ENCODE measurements around the gene SHCBP1. TPM values are rescaled to one million over a fixed set of nuclear protein-coding genes. Genes with fewer than 3 reads are reported as not detected.
"Not testable (repeated sequence)": the region's sequence is repeated elsewhere in the genome, so short reads cannot be mapped to it uniquely, and the experiment has no call there.

Gene SHCBP1
- total RNA-seq, 1 experiment from 2014 or later: 10.0 TPM

DNA sequence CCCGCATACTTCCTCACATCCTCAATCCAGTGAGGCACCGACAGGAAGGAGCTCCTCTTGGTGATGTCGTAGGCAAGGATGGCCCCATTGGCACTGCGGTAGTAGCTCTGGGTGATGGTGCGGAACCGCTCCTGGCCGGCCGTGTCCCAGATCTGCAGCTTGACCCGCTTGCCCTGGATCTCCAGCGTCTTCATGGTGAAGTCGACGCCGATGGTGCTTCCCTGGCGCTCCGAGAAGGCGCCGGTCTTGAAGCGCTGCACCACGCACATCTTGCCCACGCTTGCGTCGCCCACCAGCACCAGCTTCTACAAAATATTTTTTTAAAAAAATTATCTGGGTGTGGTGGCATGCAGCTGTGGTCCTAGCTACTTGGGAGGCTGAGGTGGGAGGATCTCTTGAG is 5.5 kb upstream of the SHCBP1 start:
- not testable (repeated sequence) for H3K27me3 ChIP-seq (ENCODE audit: control insufficient read depth, insufficient read depth, low read length); H3K36me3 ChIP-seq (replicated peaks; ENCODE audit: control insufficient read depth, insufficient read depth, low read length); H3K4me3 ChIP-seq (ENCODE audit: insufficient read depth, low read depth, low read length); DNase-seq

DNA sequence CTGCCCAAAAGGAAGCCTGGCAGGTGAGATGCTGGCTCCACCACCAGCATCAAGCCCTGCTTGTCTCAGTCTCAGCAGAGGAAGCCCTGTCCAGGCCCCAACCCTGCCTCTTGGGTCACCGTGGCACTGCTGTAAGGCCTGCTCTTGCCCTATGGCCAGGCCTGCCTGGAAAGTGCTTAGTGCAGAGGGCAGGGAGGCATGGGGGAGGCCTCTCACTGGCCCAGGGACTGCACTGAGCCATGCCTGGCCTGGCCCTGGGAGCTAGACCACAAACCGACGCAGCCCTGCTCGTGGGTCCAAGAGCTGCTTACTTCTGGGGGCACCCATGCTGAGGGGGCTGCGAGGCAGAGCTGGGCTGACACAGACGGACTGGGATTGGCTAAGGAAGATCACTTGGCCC is 3.7 kb upstream of the SHCBP1 start:
- H3K36me3 ChIP-seq (replicated peaks; ENCODE audit: control insufficient read depth, insufficient read depth, low read length); DNase-seq; H3K4me3 ChIP-seq (ENCODE audit: insufficient read depth, low read depth, low read length); H3K27me3 ChIP-seq (ENCODE audit: control insufficient read depth, insufficient read depth, low read length): not testable (repeated sequence)

DNA sequence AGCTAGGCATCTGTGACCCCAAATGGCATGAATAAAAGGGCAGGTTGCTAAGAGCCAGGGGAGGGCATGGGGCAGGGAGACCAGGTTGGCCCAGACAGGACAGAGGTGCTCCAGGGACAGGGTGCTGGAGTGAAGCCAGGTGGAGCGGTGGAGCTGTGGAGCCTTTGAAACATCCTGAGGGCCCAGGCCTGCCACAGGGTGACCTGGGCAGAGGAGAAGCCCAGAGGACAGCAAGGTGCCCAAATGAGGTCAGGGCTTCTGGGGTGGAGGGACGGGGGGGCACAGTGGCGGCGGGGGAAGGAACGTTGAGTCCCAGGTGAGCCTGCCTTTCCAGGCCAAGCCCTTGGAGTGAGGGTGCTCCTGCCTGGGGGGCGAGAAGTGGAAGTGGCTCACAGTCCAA is 2.5 kb upstream of the SHCBP1 start:
- not testable (repeated sequence) for H3K27me3 ChIP-seq (ENCODE audit: control insufficient read depth, insufficient read depth, low read length); DNase-seq; H3K36me3 ChIP-seq (replicated peaks; ENCODE audit: control insufficient read depth, insufficient read depth, low read length); H3K4me3 ChIP-seq (ENCODE audit: insufficient read depth, low read depth, low read length)

DNA sequence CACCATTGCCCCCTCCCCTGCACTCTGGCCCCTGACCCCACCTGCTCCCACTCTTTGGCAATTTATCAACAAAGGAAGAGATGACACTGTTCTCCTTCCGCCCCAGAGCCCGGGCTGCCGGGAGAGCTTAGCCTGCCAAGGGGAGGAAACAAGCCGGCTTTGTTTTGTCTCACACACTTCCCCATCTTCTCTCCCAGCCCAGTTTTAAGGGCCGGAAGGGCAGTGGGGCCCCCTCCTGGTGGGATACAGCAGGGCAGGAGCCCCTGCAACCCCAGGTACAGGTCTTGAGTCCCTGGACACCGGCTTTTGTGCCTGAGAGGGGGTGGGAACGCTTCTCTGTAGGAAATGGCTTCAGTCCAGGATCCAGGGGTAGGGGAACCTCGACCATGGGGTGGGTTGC is 2.1 kb upstream of the SHCBP1 start:
- H3K27me3 ChIP-seq (ENCODE audit: control insufficient read depth, insufficient read depth, low read length); H3K4me3 ChIP-seq (ENCODE audit: insufficient read depth, low read depth, low read length); H3K36me3 ChIP-seq (replicated peaks; ENCODE audit: control insufficient read depth, insufficient read depth, low read length); DNase-seq: not testable (repeated sequence)

DNA sequence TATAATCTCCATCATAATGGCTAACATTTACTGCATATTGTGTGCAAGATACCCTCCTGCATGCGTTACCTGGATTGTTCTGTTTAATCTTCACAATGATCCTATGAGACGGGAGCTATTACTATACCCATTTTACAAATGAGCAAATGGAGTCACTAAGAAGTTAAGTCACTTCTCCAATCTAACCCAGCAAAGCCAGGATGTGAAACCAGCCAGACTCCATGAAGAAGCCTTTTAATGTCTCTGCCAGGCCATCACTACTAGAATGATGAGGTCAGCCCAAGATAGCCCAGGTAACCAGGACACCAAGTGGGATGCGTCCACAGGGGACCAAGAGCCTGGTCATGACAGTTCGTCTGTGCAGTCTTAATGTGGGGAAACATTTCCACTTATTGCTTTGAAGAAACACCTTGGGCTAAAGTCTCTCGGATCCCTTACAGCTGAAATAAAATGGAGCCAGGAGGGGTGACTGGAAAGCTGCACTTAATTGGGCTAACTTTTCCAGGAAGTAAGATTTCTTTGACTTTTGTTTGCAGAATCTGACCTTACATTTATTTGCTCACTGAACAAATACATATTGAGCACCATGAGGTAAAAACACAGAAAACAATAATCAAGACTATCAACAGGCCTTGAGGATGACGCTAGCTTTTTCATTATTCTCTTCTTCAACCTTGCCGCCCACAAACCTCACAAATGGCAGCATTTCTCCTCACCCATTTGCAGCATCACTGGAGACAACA is 926 bp upstream of the SHCBP1 start:
- Histone ChIP-seq H3K36me3 (replicated peaks; ENCODE audit: control insufficient read depth, insufficient read depth, low read length) (no peaks in the 10 kb centered on the region), H3K27me3 (ENCODE audit: control insufficient read depth, insufficient read depth, low read length) (no peaks in the 10 kb centered on the region), H3K4me3 (ENCODE audit: insufficient read depth, low read depth, low read length) (no peak overlapping the region)
- DNase-seq: no peak

- Histone ChIP-seq H3K4me3 (ENCODE audit: insufficient read depth, low read depth, low read length) (peak overlapping the region; percentile 75), H3K27me3 (ENCODE audit: control insufficient read depth, insufficient read depth, low read length) (no peaks in the 10 kb centered on the region), H3K36me3 (replicated peaks; ENCODE audit: control insufficient read depth, insufficient read depth, low read length) (peaks cover 9% of the 10 kb centered on the region)
- no peak for DNase-seq
Observed at GRCh38 chr16:46620266-46621005, 743 bp downstream of the SHCBP1 start.

DNA sequence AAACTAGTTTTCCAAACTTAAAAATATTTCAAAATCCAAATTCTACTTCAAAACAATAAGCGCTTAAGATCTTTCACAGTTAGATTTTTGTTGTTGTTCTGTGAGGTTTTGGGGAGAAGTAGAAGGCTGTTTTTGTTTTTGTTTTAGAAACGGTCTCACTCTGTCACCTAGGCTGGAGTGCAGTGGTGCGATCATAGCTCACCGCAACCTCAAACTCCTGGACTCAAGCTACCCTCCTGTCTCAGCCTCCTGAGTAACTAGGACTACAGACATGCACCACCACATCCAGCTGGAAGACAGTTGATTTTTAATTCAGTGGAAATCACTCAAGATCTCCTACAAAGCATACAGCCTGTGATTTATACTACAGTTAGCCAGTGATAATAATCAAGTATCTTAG is 2.7 kb downstream of the SHCBP1 start:
- Histone ChIP-seq H3K27me3 (ENCODE audit: control insufficient read depth, insufficient read depth, low read length) (no peaks in the 10 kb centered on the region), H3K4me3 (ENCODE audit: insufficient read depth, low read depth, low read length) (no peak overlapping the region), H3K36me3 (replicated peaks; ENCODE audit: control insufficient read depth, insufficient read depth, low read length) (peaks cover 11% of the 10 kb centered on the region)
- no peak for DNase-seq

GRCh38 chr16:46614006-46614405 is 7.2 kb downstream of the SHCBP1 start:
- peaks cover 13% of the 10 kb centered on the region for H3K36me3 ChIP-seq (replicated peaks; ENCODE audit: control insufficient read depth, insufficient read depth, low read length)

DNA sequence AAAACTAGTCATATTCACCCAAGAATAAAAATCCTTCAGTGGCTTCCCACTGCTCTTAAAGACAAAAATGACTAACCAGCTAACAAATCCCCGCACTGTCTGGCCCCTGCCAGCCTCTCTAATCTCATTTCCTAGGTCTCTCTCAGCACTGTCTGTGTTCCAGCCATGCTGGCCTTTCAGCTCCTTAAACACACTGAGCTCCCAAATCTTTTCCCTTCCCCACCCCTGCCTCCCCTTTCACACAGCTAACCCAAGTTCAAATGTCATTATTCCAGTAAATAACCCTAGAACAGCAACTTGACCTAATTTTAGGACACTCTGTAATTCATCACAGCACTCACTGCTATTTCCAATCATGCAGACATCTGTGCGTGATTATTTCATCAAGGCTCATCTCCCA is 7.8 kb downstream of the SHCBP1 start:
- peaks cover 13% of the 10 kb centered on the region for H3K36me3 ChIP-seq (replicated peaks; ENCODE audit: control insufficient read depth, insufficient read depth, low read length)

More at GRCh38 chr16:46614006-46614405, 7.2 kb downstream of the SHCBP1 start:
- Histone ChIP-seq H3K27me3 (ENCODE audit: control insufficient read depth, insufficient read depth, low read length) (no peaks in the 10 kb centered on the region), H3K4me3 (ENCODE audit: insufficient read depth, low read depth, low read length) (no peak overlapping the region)
- no peak for DNase-seq

GRCh38 chr16:46612121-46612520 is 9.1 kb downstream of the SHCBP1 start:
- DNase-seq: no peak
- H3K36me3 ChIP-seq (replicated peaks; ENCODE audit: control insufficient read depth, insufficient read depth, low read length): peaks cover 13% of the 10 kb centered on the region
- no peaks in the 10 kb centered on the region for H3K27me3 ChIP-seq (ENCODE audit: control insufficient read depth, insufficient read depth, low read length)
- no peak overlapping the region for H3K4me3 ChIP-seq (ENCODE audit: insufficient read depth, low read depth, low read length)

More for the DNA sequence above, 7.8 kb downstream of the SHCBP1 start:
- no peak for DNase-seq
- Histone ChIP-seq H3K27me3 (ENCODE audit: control insufficient read depth, insufficient read depth, low read length) (no peaks in the 10 kb centered on the region), H3K4me3 (ENCODE audit: insufficient read depth, low read depth, low read length) (no peak overlapping the region)

DNA sequence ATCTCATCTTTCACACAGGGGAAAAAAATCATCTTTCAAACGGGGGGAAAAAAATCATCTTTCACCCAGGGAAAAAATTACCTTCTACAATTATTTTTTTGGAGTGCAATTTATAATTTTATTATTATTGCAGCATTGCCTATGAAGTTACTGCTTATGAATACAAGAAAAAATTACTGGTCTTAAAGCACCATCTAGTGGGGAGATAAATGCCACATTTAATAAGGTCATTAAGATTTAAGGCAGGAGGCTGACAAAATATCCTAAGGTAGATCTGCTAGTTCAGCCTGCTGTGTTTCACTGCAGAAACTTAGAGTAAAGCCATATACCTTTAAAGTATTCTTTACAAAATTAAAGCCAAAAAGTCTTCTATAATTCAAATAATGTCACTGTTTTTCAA is 13.7 kb downstream of the SHCBP1 start:
- no peak overlapping the region for H3K4me3 ChIP-seq (ENCODE audit: insufficient read depth, low read depth, low read length)
- H3K36me3 ChIP-seq (replicated peaks; ENCODE audit: control insufficient read depth, insufficient read depth, low read length): peaks cover 11% of the 10 kb centered on the region
- no peak for DNase-seq
- H3K27me3 ChIP-seq (ENCODE audit: control insufficient read depth, insufficient read depth, low read length): no peaks in the 10 kb centered on the region

DNA sequence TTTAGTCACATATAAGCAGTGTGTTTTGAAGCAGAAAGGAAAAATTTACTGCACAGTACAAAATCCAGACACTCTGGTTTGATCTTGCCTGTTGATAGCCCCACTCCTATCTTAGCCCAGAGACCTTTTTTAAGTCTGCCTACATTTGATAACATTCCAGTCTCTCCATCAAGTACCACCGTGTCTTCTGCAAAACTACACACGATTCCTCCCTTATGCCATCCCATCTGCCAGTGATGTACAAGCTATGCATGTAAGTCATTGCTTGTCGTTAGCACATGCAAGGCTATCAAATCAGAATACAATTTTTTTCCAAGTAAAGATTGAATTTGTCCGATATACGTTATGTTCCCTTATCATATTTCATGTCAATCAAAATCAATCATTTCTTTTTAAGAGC is 14.9 kb downstream of the SHCBP1 start:
- no peak for DNase-seq
- Histone ChIP-seq H3K36me3 (replicated peaks; ENCODE audit: control insufficient read depth, insufficient read depth, low read length) (peaks cover 11% of the 10 kb centered on the region), H3K4me3 (ENCODE audit: insufficient read depth, low read depth, low read length) (no peak overlapping the region), H3K27me3 (ENCODE audit: control insufficient read depth, insufficient read depth, low read length) (no peaks in the 10 kb centered on the region)

DNA sequence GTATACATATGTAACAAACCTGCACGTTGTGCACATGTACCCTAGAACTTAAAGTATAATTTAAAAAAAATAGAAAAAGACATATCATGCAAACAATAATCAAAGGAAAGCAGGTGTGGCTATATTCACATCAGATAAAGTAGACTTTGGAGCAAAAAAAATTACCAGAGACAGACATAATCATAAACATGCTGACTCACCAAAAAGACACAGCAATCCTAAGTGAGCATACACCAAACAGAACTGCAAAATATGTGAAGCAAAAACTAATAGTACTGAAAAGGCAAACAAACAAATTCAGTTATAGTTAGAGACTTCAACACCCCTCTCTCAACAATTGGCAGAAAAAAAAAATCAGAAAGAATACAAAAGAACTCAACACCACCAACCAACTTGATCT is 29.9 kb downstream of the SHCBP1 start:
- Histone ChIP-seq H3K36me3 (replicated peaks; ENCODE audit: control insufficient read depth, insufficient read depth, low read length) (peaks cover 2% of the 10 kb centered on the region), H3K4me3 (ENCODE audit: insufficient read depth, low read depth, low read length) (no peak overlapping the region), H3K27me3 (ENCODE audit: control insufficient read depth, insufficient read depth, low read length) (no peaks in the 10 kb centered on the region)
- no peak for DNase-seq

DNA sequence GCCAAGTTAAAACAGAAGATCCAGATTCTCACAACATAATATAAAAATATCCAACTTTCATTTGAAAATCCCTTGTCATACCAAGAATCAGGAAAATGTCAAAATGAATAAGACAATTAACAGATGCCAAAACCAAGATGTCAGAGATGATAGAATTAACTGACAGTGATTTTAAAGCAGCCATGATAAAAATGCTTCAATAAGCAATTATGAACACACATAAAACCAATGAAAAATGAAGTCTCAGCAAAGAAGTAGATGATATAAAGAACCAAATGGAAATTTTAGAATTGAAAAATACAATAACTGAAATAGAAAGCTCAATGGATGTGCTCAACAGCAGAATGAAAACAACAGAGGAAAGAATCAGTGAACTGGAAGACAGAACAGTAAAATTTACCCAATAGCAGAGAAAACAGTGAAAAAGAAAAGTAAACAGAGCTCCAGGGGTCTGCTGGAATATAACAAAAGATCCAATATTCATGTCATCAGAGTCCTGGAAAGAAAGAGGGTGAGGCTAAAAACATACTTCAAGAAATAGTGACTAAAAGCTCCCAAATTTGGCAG is 35.1 kb downstream of the SHCBP1 start:
- Histone ChIP-seq H3K36me3 (replicated peaks; ENCODE audit: control insufficient read depth, insufficient read depth, low read length) (peaks cover 8% of the 10 kb centered on the region), H3K27me3 (ENCODE audit: control insufficient read depth, insufficient read depth, low read length) (no peaks in the 10 kb centered on the region), H3K4me3 (ENCODE audit: insufficient read depth, low read depth, low read length) (no peak overlapping the region)
- no peak for DNase-seq

DNA sequence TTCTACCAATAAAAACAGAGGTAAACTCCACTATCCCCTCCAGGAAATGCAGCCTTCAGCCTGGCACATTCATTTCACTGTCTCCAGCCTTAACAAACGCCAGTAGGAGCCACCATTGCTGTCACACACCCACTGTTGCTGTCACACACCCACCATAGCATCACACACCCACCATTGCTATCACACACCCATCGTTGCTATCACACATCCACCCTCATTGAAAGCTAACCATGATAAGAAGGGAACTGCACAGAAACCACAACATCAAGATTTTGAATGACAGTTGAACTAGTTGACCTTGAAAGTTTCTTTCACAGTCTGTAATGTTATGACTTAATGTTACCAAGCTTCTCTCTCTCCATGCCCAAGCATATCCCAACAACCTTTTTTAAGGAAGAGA is 38.1 kb downstream of the SHCBP1 start:
- H3K27me3 ChIP-seq (ENCODE audit: control insufficient read depth, insufficient read depth, low read length): no peaks in the 10 kb centered on the region
- no peak for DNase-seq
- no peak overlapping the region for H3K4me3 ChIP-seq (ENCODE audit: insufficient read depth, low read depth, low read length)
- peaks cover 8% of the 10 kb centered on the region for H3K36me3 ChIP-seq (replicated peaks; ENCODE audit: control insufficient read depth, insufficient read depth, low read length)

All from H7 (cell line).